UCSD-AML1 (cell line): Measurements from ENCODE around the gene ABCD3.

Source experiments
- DNase-seq: peaks from one replicate; lab custom pipeline; 2025; ENCODE audit not compliant: unreplicated experiment; lab: John Stamatoyannopoulos, UW

ABCD3 gene

GRCh38 chr1:94456736-94457135, 38.5 kb downstream of the ABCD3 start:
- no peak for DNase-seq

- DNase-seq, result no peak
Observed at GRCh38 chr1:94462606-94463005, 44.4 kb downstream of the ABCD3 start.

- DNase-seq, result no peak
Observed at GRCh38 chr1:94463056-94463764, 45.0 kb downstream of the ABCD3 start.

- no peak for DNase-seq
Observed at GRCh38 chr1:94463765-94464330, 45.7 kb downstream of the ABCD3 start.

GRCh38 chr1:94468708-94469107, 50.5 kb downstream of the ABCD3 start:
- DNase-seq, result no peak

GRCh38 chr1:94471271-94471670, 53.1 kb downstream of the ABCD3 start:
- DNase-seq, result no peak

- DNase-seq, result no peak
Observed at GRCh38 chr1:94475232-94475631, 57.0 kb downstream of the ABCD3 start.

GRCh38 chr1:94479682-94480081, 61.5 kb downstream of the ABCD3 start:
- no peak for DNase-seq

- peak; percentile 18 for DNase-seq
Observed at GRCh38 chr1:94481473-94481933, 63.3 kb downstream of the ABCD3 start.

- no peak for DNase-seq
Observed at GRCh38 chr1:94486990-94487389, 68.8 kb downstream of the ABCD3 start.

- no peak for DNase-seq
Observed at GRCh38 chr1:94490556-94490955, 72.4 kb downstream of the ABCD3 start.

GRCh38 chr1:94496076-94496755, 78.0 kb downstream of the ABCD3 start:
- DNase-seq, result no peak

GRCh38 chr1:94501426-94501825, 83.2 kb downstream of the ABCD3 start:
- DNase-seq, result no peak

- no peak for DNase-seq
Observed at GRCh38 chr1:94501935-94502334, 83.7 kb downstream of the ABCD3 start.

GRCh38 chr1:94503153-94503552, 85.0 kb downstream of the ABCD3 start:
- DNase-seq, result no peak

GRCh38 chr1:94504601-94505000, 86.4 kb downstream of the ABCD3 start:
- no peak for DNase-seq

- DNase-seq, result no peak
Observed at GRCh38 chr1:94512816-94513215, 94.6 kb downstream of the ABCD3 start.

GRCh38 chr1:94514095-94514727, 96.0 kb downstream of the ABCD3 start:
- peak; percentile 13 for DNase-seq

- no peak for DNase-seq
Observed at GRCh38 chr1:94515296-94515947, 97.2 kb downstream of the ABCD3 start.

- no peak for DNase-seq
Observed at GRCh38 chr1:94519351-94519750, 101.2 kb downstream of the ABCD3 start.

- DNase-seq, result no peak
Observed at GRCh38 chr1:94522304-94522703, 104.1 kb downstream of the ABCD3 start.
